Stimulated activated CD8-positive, alpha-beta memory T cell treated with anti-CD3 and anti-CD28 coated beads, Interleukin-15, amount 100 ng/mL, for 24 hours (primary cell): ENCODE measurements around the gene CCDC148.

Experiments
- DNase-seq: peaks from one replicate; pipeline ENCODE4 v3.0.0-alpha.2; 2020; ENCODE audit warnings: low read depth

CCDC148 gene

DNA sequence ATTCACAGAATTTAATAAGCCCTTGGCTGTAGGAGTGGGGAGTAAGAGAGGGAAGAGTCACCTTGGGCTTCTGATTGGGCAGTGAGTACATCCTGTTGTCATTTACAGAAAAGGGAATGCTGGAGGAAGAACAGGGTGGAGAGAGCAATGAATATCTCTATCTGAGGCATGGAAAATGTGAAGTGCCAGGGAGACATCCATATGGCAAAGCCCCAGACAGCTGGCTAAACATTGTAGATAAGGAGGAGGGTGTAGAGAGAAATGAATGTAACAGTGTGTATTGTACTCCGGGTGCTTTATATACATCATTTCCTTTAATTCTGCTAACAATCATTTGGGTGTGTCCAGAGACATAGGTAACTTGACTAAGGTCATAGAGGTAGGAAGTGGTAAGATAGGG, 251.3 kb downstream of the CCDC148 start:
- DNase-seq: no peak

DNA sequence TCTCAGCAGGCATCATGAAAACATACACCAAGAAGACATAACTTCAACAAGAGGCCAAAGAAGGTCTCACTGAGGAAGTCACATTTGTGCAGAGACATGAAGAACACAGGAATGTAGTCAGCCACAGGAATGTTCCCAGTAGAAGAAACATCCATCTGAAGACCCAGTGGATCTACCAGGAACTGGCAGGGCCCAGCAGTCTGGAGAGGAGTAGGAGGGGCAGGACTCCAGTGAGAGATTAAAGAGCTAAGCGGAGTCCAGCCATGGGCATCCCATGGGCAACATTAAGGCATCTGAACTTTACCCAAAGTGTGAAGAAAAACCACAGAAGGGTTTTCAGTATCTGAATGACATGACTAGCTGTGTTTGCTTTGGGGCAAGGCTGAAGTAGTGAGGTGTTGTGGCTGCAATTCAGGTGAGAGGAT, 251.8 kb downstream of the CCDC148 start:
- DNase-seq: no peak

DNA sequence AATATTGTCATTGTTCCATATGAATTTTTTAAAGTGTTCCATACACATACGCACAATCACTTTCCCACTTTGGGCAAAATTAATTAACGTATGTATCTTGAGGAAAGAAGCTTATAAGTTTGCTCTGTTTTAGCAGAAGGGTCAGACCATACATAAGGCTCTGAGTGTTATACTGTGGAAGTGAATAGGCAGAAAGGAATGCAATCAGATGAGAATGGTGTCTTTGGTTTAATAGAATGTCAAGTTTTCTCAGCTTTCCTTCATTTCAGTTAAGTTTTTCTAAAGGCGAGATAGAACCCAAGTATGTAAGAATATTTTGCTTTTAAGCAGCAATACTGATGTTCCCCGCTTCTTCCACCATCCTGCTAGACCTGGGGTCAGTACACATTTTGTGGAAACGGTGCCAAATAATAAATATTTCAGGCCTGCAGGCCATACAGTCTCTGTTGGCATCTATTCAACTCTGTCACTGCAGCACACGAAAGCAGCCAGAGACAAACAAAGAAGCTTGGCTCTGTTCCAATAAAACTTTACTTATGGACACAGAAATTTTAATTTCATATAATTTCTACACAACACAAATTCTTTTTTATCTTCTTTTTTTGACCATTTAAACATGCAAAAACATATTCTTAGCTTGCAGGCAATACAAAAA, 254.3 kb downstream of the CCDC148 start:
- DNase-seq: no peak

DNA sequence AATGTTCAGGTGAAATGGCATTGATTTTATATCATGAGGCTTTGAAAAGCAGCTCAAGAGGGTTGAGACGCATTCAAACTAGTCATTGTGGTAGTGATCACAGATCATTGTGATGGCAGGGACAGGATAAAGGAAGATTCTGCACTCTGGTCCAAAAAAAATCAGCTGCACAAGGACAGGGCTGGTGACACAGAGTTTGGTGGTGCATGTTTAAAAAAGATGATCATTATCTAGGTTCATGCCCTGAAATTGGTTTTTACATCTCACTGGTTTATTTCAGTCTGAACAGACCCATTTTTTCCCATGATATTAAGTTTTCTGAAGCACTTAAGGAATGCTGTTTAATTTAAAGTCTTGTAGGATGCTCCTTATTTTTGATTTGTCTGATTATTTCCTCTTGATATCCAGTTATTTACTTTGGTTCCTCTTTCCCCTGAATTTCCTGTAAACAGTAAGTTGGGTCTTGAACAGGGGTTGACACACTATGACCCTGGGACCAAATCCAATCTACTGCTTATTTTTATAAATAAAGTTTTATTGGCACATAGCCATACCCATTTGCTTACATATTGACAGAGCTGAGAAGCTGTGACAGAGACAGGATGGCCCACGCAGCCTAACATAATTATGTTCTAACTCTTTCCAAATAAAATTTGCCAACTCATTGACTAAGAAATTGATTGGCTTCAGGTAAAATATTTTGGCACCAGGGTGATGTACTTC, 256.5 kb downstream of the CCDC148 start:
- no peak for DNase-seq

DNA sequence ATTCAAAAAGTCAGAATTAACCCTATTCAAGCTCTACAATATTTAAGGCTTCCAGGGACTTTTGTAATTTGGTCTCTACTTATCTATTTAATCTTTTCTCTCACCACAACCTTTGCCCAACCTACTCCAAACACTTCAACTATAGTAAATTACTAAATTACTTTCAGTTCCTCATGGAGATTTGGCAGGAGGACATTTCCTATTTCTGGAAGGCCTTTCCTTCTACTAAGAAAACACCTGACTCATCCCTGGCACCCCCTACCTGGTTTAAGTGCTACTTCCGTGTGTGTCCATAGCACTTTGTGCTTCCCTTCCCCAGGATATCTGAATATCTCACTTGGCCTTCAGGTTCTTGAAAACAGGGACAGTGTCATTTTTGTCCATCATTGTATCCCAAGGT, 258.6 kb downstream of the CCDC148 start:
- DNase-seq: no peak

DNA sequence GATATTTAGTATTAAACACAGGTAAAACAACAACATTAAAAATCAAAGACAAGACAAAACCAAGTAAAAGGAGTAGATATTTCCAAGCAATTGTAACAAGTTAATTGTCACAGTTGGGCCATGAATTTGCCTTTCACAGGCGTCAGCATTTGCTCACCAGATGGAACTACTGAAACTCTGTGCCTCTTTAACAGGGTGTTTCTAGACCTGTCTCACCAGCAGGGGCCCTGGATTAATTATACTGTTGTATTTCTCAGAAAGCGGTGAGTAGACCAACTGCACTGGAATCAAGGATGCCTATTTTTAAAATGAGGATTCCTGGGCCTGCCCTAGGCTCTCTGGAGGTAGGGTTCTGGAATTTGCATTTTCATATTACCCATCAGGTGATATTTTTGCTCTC, 262.3 kb downstream of the CCDC148 start:
- no peak for DNase-seq

DNA sequence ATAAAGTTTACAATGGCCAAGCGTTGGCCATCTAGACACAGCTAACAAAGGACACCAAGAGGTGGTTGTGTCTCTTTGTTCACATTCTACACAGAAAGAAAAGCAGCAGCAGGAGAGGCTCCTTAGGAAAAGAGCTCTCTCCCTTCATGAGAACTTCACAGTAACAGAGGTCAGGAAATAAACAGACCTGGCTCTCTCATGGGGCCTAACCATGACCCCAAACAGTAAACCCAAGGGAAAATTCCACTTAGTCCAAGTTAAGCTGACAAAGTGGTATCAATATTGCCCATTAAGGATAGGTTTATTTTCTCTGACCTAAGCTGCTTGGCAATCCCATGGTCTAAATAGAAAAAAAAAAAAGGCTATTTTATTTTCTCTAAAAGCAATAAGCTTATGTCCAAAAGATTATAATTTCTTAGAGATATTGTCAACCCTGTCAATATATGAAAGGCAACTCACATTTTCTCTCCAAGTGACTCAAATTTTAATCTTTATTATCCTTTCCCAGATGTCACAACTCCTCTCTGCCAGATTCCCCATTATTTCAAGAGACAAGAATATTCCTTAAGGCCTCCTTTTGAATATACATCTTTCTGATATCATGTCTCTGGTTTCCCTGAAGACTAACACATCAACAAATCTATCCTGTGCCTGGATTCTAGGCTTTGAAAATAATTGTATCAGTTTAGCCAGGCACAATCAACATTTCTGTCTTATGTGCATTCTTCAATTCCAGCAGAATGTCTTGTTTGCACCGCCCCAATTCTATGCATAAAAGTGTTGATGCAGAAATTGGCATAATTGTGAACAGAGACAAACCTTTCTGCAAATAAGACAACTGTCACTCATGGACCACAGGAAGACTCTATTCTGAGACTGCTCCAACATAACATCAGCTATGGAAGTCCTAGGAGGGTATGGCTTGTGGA, 263.8 kb downstream of the CCDC148 start:
- no peak for DNase-seq

DNA sequence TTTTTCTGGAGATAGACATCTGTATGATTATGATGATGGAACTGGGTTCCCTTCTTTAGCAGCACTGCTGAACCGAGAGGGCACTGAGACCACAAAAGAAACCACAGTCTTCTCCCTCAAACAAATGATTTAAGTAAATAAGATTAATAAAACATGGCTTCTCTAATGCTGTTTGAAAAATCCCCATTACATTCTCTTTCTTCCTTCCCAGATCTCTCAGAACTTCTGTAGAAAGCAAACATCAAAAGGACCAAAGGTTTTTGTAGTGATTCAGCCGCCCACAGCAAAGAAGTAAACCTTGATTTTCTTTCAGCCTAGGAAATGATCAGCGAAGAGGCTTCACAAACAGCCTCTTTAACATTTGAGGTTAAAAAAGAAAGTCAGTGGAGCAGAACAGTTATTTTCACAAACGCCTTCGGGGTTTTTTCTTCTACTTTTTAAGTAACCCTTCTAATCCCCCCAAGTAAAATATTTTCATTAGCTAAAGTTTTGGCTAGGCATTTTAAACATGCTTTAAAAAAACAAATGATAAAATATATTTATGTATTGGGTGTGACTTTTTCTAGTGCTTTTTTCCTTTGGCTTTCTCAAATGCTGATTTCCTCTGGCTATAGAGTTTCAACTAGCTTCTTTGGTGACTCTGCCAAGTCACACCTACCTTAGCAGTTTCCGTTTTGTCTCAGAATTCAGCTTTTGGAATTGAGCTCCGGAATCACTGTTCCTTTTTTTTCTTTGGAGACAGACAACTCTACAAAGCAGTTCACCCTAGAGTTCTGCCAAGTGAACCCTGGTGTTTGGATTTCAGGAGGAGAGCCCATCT, 265.3 kb downstream of the CCDC148 start:
- no peak for DNase-seq

DNA sequence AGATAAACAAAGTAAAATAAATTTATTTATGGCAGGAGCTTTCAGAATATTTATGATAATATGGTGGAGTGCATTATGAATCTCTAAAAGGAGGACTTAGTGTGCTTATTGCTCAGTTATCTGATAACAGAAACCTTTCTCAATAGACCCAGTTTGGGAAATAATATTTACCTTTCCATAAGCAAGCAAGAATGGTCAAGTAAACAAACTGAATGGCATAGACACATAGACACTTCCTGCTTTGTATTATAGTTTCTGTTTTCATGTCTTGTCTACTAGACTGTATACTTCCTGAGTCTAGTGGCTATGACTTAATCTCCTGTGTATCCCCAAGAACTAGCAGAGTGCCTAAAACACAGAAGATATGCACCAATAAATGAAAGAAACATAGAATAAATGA, 267.0 kb downstream of the CCDC148 start:
- no peak for DNase-seq

DNA sequence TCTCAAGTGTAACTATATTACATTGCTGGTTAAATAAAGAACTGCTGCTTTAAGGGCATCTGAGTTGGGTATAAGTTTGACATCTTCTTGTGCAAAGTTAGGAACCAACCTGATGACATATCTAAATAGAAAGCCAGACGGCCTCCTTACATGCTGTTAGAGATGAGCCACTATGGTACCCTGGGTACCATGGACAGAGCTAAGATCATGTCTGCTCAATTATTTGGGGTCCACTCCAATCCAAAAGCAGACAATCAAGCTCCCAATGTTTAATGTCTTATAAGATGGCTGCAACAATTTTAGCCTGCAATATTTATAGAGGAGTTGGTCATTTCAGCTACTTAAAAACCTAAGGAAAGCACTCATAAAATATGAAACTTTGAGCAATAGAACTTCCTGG, 268.6 kb downstream of the CCDC148 start:
- no peak for DNase-seq

DNA sequence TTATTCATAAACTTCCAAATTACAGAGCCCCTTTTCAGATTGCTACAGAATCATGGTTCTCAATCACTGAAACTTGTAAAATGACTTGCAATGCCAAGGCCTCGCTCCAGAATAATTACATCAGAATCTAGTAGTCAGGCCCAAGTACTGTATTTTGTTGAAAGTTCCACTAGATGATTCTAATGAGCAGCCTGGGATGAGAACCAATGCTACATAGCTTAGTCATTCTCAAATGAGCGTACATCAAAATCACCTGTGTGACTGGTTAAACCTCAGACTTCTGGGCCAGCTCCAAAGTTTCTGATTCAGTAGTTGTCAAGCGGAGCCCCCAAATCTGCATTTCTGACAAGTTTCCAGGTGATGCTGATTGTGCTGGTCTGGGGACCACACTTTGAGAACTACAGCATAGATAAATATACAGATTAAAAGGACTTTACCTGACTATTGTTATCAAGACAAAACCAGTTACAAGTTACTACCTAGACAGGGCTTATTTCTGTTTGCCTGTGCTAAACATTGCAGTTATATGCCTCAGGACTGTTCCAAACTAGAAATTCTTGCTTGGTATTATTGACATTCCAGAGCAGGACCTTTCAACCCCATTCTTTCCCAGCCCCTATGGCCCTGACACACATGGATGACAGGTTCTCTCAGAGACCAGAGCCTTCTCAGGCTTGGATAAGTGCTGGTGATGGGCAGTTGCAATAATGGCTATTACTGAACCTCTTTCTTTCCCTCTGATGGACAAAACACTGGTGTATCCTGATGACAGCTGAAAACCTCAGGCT, 271.8 kb downstream of the CCDC148 start:
- no peak for DNase-seq

DNA sequence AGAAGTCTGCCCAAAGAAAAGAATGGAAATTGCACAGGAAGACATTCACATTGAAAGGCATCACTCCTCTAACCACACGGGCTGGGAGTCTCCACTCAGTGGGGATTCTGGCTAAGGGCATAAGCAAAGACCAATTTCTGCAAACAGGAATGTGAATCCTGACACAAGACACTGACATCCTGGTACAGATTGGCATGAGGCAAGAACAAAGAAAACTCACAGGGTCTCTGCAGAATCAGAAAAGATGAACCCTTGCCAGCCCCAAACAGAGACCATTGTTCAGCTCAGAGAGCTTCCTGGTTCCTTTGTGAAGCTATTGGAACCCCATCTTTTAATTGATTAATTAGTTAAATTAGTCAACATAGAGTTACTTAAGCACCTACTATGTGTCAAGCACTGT, 272.6 kb downstream of the CCDC148 start:
- DNase-seq: no peak

DNA sequence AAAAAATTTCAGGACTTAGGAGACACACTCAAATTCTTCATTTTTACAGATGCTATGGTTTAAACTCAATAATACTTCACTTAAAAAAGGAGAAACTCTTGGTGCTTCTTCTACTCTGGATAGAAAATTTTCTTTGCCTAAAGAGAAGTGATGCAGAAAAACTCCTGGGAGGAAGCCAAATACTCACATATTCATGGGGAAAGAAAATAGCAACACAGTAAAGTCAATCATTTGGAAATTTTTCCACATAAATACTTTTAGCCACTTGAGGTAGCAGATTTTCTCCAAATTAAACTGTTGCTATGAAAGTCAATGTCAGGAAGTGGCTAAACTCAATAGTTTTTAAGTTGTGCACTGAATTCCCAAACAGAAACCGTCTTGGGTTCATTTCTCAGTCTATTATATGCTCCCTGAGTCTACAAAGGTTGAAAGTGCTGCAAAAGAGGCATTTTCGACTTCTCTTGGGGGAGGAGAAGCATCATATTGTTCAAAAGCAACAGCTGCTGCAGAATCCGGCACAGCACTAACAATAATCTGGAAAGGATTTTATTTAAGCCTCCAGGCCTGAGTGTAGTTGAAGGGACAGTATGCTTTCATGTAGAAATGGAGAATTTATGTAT, 273.8 kb downstream of the CCDC148 start:
- DNase-seq: no peak

DNA sequence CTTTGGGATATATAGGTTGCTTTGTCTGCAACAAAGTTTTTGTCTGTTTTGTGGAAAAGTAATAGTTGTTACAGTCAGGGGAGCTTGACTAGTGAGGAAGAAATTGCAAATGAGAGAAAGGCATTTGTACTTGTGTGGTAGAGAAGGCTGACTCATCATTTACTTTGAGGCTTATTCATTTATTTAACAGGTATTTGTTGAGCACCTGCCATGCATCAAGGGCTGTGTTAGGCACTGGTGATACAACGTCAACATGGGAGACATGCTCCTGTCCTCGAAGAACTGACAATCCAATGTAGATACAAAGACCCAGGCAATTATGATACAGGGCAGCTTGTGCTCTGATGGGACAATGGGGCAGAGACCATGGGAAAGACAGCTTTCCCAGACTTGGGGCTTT, 275.4 kb downstream of the CCDC148 start:
- DNase-seq: no peak

DNA sequence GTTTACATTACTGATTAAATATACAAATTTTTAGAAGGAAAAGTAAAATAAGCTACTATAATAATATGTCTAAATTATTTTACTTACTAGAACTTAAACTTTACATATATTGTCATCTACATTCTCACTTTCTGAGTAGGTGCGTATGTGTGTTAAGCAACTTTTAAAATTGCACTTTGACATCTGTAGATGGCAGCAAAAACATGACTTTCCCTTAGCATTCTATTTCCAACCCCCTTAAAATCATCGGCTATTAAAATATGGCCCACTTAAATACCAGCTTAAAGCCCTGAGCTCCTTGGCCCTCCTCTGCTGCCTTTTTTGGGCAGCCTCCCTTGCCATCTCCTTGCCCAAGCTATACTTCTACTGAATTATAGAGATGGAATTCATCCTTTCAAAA, 276.9 kb downstream of the CCDC148 start:
- no peak for DNase-seq

DNA sequence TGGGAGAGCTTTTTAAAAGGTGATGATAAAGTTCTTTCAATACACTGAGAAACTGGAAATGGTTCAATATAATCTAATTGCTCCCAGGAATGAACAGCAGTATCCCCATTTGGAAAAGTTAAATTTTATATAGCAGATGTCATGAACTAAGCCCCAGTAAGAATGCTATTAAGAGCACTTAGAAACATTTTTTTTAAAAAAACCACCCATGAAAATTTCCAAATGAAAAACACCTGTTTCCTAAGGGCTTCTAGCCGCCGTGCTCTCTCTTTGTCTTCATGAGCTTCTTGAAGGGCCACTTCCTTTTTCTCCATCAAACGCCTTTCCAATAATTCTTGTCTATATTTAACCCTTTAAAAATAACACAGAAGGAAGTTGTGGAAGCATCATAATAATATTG, 277.9 kb downstream of the CCDC148 start:
- DNase-seq: no peak

DNA sequence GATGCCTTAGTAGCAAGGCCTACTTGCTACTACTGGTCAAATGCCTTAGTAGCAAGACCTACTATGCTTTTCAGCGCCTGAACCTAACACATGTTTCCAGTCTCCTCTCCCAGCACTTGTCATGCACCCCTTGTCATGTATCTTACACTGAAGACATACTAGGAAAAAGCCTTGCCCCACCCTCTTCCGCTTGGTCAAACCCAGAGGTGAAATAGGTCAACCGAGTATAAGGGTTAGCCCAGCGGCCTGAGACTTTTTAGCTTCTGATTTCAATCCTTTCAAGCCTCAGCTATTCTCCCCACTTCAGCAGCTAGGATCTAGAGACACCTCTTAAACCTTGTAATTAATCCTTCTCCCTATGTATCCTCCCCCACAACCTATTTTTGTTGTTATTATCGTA, 281.6 kb downstream of the CCDC148 start:
- no peak for DNase-seq

DNA sequence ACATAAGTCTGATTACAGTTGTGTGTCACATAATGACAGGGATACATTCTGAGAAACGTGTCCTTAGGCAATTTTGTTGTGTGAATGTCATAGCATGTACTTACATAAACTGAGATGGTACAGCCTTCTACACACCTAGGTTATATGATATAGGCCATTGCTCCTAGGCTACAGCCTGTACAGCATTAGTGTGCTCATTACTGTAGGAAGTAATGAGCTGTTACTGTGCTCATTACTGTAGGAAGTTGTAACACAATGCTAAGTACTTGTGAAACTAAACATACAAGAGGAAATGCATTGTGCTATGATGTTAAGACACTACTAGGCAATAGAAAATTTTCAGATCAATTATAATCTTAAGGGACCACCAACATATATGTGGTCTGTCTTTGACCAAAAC, 282.1 kb downstream of the CCDC148 start:
- DNase-seq: no peak

DNA sequence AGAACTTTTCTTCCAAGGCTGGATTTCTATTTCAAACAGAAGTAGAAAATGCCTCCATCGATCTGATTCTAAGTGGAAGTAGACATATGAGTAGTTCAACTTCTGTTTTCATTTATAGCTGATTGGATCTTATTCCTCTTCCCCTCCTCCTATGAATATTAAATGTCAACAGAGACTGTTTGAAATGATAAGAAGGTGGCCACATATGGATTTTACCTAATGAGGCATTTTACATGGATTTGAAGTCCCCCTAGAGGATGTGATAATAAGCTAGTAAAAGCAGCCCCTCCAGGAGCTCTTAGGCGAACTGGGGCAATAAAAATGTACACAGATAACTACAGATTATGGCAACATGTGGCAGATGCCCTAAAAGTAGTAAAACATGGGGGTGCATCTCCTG, 283.8 kb downstream of the CCDC148 start:
- no peak for DNase-seq

DNA sequence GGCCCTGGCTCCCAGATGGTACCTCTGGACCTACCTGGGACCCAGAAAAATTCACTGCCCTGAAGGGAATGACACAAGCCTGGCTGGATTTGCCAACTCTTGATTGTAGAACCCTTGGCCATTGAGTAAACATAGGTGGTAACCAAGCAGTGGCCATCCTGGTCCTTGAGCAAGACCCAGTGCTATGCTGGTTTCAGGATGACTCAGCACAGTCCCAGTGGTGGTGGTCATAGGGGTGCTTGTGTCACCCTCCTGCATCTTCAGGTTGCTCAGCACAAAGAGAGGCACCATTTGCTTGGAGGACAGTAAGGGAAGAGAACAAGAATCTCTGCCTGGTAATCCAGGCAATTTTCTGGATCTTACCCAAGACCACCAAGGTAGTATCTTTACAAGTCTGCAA, 302.0 kb downstream of the CCDC148 start:
- DNase-seq: no peak
